Lower leg skin (tissue), 3 donors: ENCODE results near the gene DENND2C.

Source experiments
- POLR2A ChIP-seq, 2 donors: fragments of 450-650 bp; IDR thresholded peaks; one replicate each; pipeline ENCODE4 v1.6.1; 2016 to 2017; ENCODE audit warnings: antibody characterized with exemption in 2 of 2, mild to moderate bottlenecking in 1 of 2, moderate library complexity in 1 of 2
- TF ChIP-seq, protein P1 (sequence below), 3 donors: fragments of 450-650 bp; IDR thresholded peaks; one replicate each; pipeline ENCODE4 v1.5.1; 2016; ENCODE audit warnings: antibody characterized with exemption in 3 of 3, mild to moderate bottlenecking in 3 of 3, moderate library complexity in 2 of 3

DNA sequence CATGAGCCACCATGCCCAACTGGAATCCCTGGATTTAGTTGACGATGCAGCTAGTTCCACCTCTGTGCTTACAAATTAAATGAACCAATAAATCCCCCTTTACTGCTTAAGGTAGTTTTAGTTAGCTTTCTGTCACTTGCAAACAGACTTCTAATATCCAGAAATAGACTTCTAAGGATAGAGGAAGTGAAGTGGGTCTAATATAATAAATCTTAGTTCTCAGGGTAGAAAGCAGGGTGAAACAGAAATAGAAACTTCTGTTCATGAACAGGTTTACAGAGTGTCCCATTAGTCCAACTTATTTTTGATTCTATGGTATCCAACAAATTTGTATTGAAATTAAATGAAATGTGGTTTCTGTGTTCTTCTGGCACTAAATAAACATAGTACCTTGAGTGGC is 108.5 kb downstream of the DENND2C start:
- TF ChIP-seq POLR2A (IDR thresholded peaks at IDR 0.05) = no peak
- TF ChIP-seq, protein P1, sequence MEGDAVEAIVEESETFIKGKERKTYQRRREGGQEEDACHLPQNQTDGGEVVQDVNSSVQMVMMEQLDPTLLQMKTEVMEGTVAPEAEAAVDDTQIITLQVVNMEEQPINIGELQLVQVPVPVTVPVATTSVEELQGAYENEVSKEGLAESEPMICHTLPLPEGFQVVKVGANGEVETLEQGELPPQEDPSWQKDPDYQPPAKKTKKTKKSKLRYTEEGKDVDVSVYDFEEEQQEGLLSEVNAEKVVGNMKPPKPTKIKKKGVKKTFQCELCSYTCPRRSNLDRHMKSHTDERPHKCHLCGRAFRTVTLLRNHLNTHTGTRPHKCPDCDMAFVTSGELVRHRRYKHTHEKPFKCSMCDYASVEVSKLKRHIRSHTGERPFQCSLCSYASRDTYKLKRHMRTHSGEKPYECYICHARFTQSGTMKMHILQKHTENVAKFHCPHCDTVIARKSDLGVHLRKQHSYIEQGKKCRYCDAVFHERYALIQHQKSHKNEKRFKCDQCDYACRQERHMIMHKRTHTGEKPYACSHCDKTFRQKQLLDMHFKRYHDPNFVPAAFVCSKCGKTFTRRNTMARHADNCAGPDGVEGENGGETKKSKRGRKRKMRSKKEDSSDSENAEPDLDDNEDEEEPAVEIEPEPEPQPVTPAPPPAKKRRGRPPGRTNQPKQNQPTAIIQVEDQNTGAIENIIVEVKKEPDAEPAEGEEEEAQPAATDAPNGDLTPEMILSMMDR (IDR thresholded peaks at IDR 0.05) = no peak
